K562 (cell line): ENCODE data around the gene DARS2. TPM values are rescaled to one million over a fixed set of nuclear protein-coding genes. Genes with fewer than 3 reads are reported as not detected.

Source experiments
- AFF1 ChIP-seq, 2 experiments: fragments of 450-650 bp; IDR thresholded peaks; 2 replicates each; pipeline ENCODE4 v1.6.1; 2018; ENCODE audit warnings: mild to moderate bottlenecking in 2 of 2, low read depth in 1 of 2; ENCODE audit not compliant: partially characterized antibody in 2 of 2
- ARID1B ChIP-seq: fragments of 450-650 bp; IDR thresholded peaks from 2 replicates; pipeline ENCODE4 v1.6.1; 2016; ENCODE audit warnings: antibody characterized with exemption, mild to moderate bottlenecking, inconsistent platforms
- CBFA2T3 ChIP-seq: fragments of 450-650 bp; IDR thresholded peaks from 2 replicates; pipeline ENCODE4 v1.6.1; 2017
- CHCHD3 ChIP-seq: fragments of 250-450 bp; sonication (Bioruptor Pico); IDR thresholded peaks from 2 replicates; pipeline ENCODE4 v2.1.2; 2022; ENCODE audit warnings: mild to moderate bottlenecking
- CHD1 ChIP-seq: fragments of 200-600 bp; sonication (generic); IDR thresholded peaks from one replicate; pipeline ENCODE4 v1.6.1; 2012; ENCODE audit warnings: mild to moderate bottlenecking, moderate library complexity, low read length, inconsistent platforms
- CREB1 ChIP-seq, 2 experiments: sonication (generic) in 1 of 2; formaldehyde crosslinking in 1 of 2; IDR thresholded peaks; 2 replicates each; pipeline versions ENCODE4 v1.6.1 to v1.8.0; 2012 to 2022; ENCODE audit warnings: inconsistent platforms in 1 of 2, mild to moderate bottlenecking in 1 of 2, missing genetic modification reagents in 1 of 2, moderate library complexity in 1 of 2
- JUN ChIP-seq, 2 experiments: sonication (generic) in 1 of 2; formaldehyde crosslinking in 1 of 2; IDR thresholded peaks; 2 replicates each; pipeline versions ENCODE4 v1.6.1 to v1.8.0; 2012 to 2022; ENCODE audit warnings: borderline replicate concordance in 2 of 2, mild to moderate bottlenecking in 2 of 2, improper control_type of control experiment in 1 of 2, low read depth in 1 of 2, low read length in 1 of 2, missing genetic modification reagents in 1 of 2
- MNT ChIP-seq, 2 experiments: fragments of 450-650 bp; conservative IDR thresholded peaks; 2 replicates each; pipeline ENCODE4 v1.6.1; 2017; ENCODE audit warnings: mild to moderate bottlenecking in 2 of 2, moderate library complexity in 2 of 2
- PHF20 ChIP-seq: fragments of 450-650 bp; IDR thresholded peaks from 2 replicates; pipeline ENCODE4 v1.6.1; 2018; ENCODE audit not compliant: partially characterized antibody
- POLR2A ChIP-seq: fragments of 450-650 bp; conservative IDR thresholded peaks from 2 replicates; pipeline ENCODE4 v1.6.1; 2016
- POLR2G ChIP-seq: fragments of 200-400 bp; formaldehyde crosslinking; IDR thresholded peaks from 2 replicates; pipeline ENCODE4 v1.6.1; 2017; ENCODE audit warnings: low read depth, mild to moderate bottlenecking, antibody characterized with exemption, low read length, moderate library complexity
- PYGO2 ChIP-seq: fragments of 450-650 bp; IDR thresholded peaks from 2 replicates; pipeline ENCODE4 v1.6.1; 2016; ENCODE audit warnings: mild to moderate bottlenecking, missing genetic modification characterization, moderate library complexity, missing compliant biosample characterization
- RBFOX2 ChIP-seq: fragments of 200-400 bp; formaldehyde crosslinking; IDR thresholded peaks from 2 replicates; pipeline ENCODE4 v1.6.1; 2017; ENCODE audit warnings: low read depth, mild to moderate bottlenecking, low read length, moderate library complexity
- SMC3 ChIP-seq: conservative IDR thresholded peaks from 2 replicates; pipeline ENCODE4 v1.6.1; 2011; ENCODE audit warnings: low read depth, low read length, improper control_type of control experiment; ENCODE audit not compliant: insufficient read depth
- ZBTB26 ChIP-seq: fragments of 450-650 bp; formaldehyde crosslinking; IDR thresholded peaks from 2 replicates; pipeline ENCODE4 v1.4.0; 2022; ENCODE audit warnings: missing genetic modification characterization
- ZNF444 ChIP-seq: fragments of 250-450 bp; sonication (Bioruptor Pico); IDR thresholded peaks from 2 replicates; pipeline ENCODE4 v1.4.0; 2020; ENCODE audit warnings: mild to moderate bottlenecking, moderate library complexity
- ZNF561 ChIP-seq: fragments of 450-650 bp; formaldehyde crosslinking; conservative IDR thresholded peaks from 2 replicates; pipeline ENCODE4 v1.4.0; 2020; ENCODE audit warnings: mild to moderate bottlenecking, moderate library complexity
- ZNF696 ChIP-seq: fragments of 250-450 bp; sonication (Bioruptor Pico); conservative IDR thresholded peaks from 2 replicates; pipeline ENCODE4 v1.4.0; 2020; ENCODE audit warnings: mild to moderate bottlenecking, moderate library complexity
- polyA plus RNA-seq, 8 experiments: library from polyadenylated mRNA; depleted of rRNA in 4 of 8; stranded (reverse) in 5 of 8; unstranded in 3 of 8; fragments of >200 nt; fragmentation: Nextera tagmentation in 2 of 8; fragmentation: Illumina TruSeq in 1 of 8; extraction: Ambion mirVana in 2 of 8; extraction: Trizol in 1 of 8; gene quantifications; 2 replicates each; pipeline versions ENCODE4 v1.2.1 to v1.2.3, GENCODE V29; 2011 to 2014; ENCODE audit warnings: inconsistent platforms in 1 of 8, missing spikeins in 1 of 8
- total RNA-seq, 7 experiments: library from RNA; depleted of rRNA in 6 of 7; stranded (reverse); fragments of >200 nt in 6 of 7; fragmentation: Illumina TruSeq in 2 of 7; extraction: Trizol in 2 of 7; gene quantifications; 2 replicates each; pipeline versions ENCODE4 v1.2.1 to v1.2.3, GENCODE V29; 2011 to 2021; ENCODE audit warnings: low replicate concordance in 1 of 7

Gene DARS2
- total and polyA plus RNA-seq, 9 of the 15 experiments (the other 6 are each of a cell fraction or from before 2014, with no cell fraction given), result 36.4 to 96.7 (median 68.6) TPM

GRCh38 chr1:173863224-173864161, 39.0 kb downstream of the DARS2 start (continued):
- TF ChIP-seq AFF1 (IDR thresholded peaks at IDR 0.05; ENCODE audit: low read depth in 1 of 2, partially characterized antibody in 2 of 2) (no peak), ARID1B (no peak), SMC3 (0 out of 2 replicates have a peak, but pooled peaks have one; percentile 25), POLR2G (peak; percentile 40; the same call in 1 of the 2 replicates), ZNF444 (CRISPR knock-in tag) (0 out of 2 replicates have a peak, but pooled peaks have one; percentile 9), MNT (conservative IDR thresholded peaks at IDR 0.05) (no peak), ZNF696 (CRISPR knock-in tag) (0 out of 2 replicates have a peak, but pooled peaks have one; percentile 15), CBFA2T3 (no peak), CHD1 (peak; percentile 24), PHF20 (no peak), RBFOX2 (peak; percentile 68), ZNF561 (CRISPR knock-in tag) (0 out of 2 replicates have a peak, but pooled peaks have one; percentile 13), CHCHD3 (peak; percentile 63; the same call in 1 of the 2 replicates), PYGO2 (no peak), JUN (IDR thresholded peaks at IDR 0.05; ENCODE audit: borderline replicate concordance, low read depth, low read length) (no peak), JUN (CRISPR knock-in tag; IDR thresholded peaks at IDR 0.05; ENCODE audit: borderline replicate concordance) (no peak), CREB1 (IDR thresholded peaks at IDR 0.05) (0 out of 2 replicates have a peak, but pooled peaks have one; percentile 6), CREB1 (CRISPR knock-in tag; IDR thresholded peaks at IDR 0.05) (no peak), ZBTB26 (CRISPR knock-in tag) (peak; percentile 60; the same call in 1 of the 2 replicates), POLR2A (peak; percentile 45)
